ENCODE results near the gene ITGAL. TPM values are rescaled to one million over a fixed set of nuclear protein-coding genes. Genes with fewer than 3 reads are reported as not detected.
"Not testable (repeated sequence)": the region's sequence is repeated elsewhere in the genome, so short reads cannot be mapped to it uniquely, and the experiment has no call there.

Gene ITGAL
- total and polyA plus RNA-seq, 4 experiments from 2014 or later: 110 to 657 (median 403) TPM

DNA sequence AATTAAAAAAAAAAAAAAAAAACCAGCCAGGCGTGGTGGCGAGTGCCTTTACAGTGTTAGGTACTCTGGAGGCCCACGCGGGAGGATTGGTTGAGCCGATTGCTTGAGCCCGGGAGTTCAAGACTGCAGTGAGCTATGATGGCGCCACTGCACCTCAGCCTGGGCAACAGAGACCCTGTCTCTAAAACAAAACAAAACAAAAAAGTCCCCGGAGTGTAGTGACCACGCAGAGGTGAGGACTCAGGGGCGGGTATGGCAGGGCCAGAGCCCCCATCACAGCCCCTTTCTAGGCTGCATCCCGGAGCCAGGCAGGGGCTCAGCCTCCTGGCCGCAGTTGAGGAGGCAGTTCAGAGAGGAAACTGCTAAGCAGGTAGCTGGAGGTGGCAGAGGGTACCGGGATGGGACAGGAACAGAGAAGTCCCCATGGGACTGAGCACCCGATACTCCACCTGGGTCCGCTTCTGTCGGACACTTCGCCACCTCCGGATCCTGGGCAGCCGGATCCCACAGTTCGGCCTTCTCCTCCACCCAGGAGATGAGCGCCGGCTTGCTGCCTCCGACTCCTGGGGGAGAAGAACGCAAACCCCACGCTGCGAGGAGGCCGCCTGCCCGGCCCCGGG is 61.3 kb downstream of the ITGAL start:
- H3K36me3 ChIP-seq (ENCODE audit: insufficient read depth, low read length): no peaks in the 10 kb centered on the region
- Mint-ChIP-seq H3K27me3 (no peaks in the 10 kb centered on the region), H3K4me3 (peak overlapping the region; percentile 81 to 99 (median 91)), H3K4me1 (peaks cover 18 to 52% (median 37%) of the 10 kb centered on the region in 4 donors), H3K27ac (peak overlapping the region; percentile 90 to 98 (median 94)), H3K9me3 (no peaks in the 10 kb centered on the region), H3K36me3 (peaks cover 0 to 14% of the 10 kb centered on the region in 2 donors)
- H3K9me3 ChIP-seq (ENCODE audit: control insufficient read depth in 1 of 2, low read length in 2 of 2): no peaks in the 10 kb centered on the region
- peak overlapping the region; percentile 91 for H3K27ac ChIP-seq (ENCODE audit: low read depth, low read length)
- ChIA-PET POLR2A (ENCODE audit: partially characterized antibody) (interaction anchor here (0.6 to 11.1 kb wide), 23 partner anchors 10 to 1712 kb away, joined by 3 to 457 read pairs (median 17); partner anchors contain the start of genes DCTPP1, FBRS, ITGAL and PRR14), CTCF (ENCODE audit: partially characterized antibody) (interaction anchor here (0.7 to 4.7 kb wide), 16 partner anchors 11 to 224 kb away, joined by 3 to 101 read pairs (median 12); partner anchors contain the start of genes DCTPP1, ZNF688 and ZNF764)
- peaks cover 48% of the 10 kb centered on the region for H3K4me1 ChIP-seq (ENCODE audit: insufficient read depth, low read length)
- H3K4me3 ChIP-seq (ENCODE audit: low read length in 2 of 2): peak overlapping the region in 1 of 2 donors; percentile 92
- intact Hi-C loops (cut with micrococcal nuclease): loop anchor here (2.0 kb wide), 1 partner anchor 85 kb away; no protein-coding TSS in a partner anchor
- no peaks in the 10 kb centered on the region for H3K27me3 ChIP-seq (ENCODE audit: insufficient read depth, low read length)
- DNase-seq: no peak

DNA sequence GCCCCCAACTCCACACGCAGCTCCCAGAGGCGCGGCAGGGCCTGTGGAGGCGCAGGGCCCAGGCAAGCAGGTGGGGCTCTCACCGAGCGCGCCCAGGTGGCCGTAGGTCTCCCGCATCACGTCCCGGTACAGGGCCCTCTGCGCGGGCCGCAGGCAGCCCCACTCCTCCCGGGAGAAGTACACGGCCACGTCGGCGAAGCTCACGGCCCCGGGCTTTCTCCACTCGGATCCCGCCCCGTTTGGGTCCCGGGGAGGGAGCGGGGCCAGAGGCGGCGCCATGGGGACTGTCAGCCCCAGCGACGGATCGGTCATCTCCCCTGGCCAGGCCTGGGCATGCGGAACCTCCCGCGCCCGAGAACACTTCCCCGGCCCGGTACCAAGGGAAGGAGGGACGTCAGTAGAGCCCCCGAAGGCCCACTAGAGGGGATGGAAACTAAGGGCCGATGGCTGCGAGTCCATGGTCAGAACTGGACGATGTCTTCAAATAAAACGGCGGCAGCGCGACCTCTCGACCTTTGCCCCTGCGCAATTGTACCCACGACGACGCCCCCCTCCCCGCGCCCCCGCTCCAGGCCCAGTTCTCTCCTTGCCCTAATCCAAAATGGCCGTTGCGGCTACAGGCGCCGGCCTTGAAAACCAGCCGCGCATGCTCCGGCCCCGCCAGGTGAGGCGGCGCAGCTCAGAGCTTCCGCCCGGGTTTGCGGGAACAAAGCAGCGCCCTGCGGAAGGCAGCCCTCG is 62.0 kb downstream of the ITGAL start, which contains the start of gene ZNF747:
Gene ZNF747 (minus strand): TSS at position 491 of the 738 bp plus-strand sequence. CDS start 179 bp downstream, at position 312.
- Mint-ChIP-seq H3K4me1 (peaks cover 15 to 51% (median 31%) of the 10 kb centered on the region in 4 donors), H3K36me3 (peaks cover 0 to 14% of the 10 kb centered on the region in 2 donors), H3K27ac (peak within 1 kb of the TSS; percentile 94 to 99 (median 97)), H3K4me3 (peak within 1 kb of the TSS; percentile 87 to 99 (median 93)), H3K27me3 (no peaks in the 10 kb centered on the region), H3K9me3 (no peaks in the 10 kb centered on the region)
- peak within 1 kb of the TSS; percentile 91 for H3K27ac ChIP-seq (ENCODE audit: low read depth, low read length)
- no peaks in the 10 kb centered on the region for H3K27me3 ChIP-seq (ENCODE audit: insufficient read depth, low read length)
- H3K9me3 ChIP-seq (ENCODE audit: control insufficient read depth in 1 of 2, low read length in 2 of 2): no peaks in the 10 kb centered on the region
- ChIA-PET POLR2A (ENCODE audit: partially characterized antibody) (interaction anchor here (0.5 to 11.1 kb wide), 37 partner anchors 11 to 1713 kb away, joined by 3 to 457 read pairs (median 6); partner anchors contain the start of genes DCTPP1, FBRS, ITGAL and PRR14), CTCF (ENCODE audit: partially characterized antibody) (interaction anchor here (0.6 to 4.7 kb wide), 29 partner anchors 9 to 127 kb away, joined by 3 to 101 read pairs (median 7); partner anchors contain the start of genes DCTPP1, PRR14, SEPHS2 and ZNF688)
- peaks cover 42% of the 10 kb centered on the region for H3K4me1 ChIP-seq (ENCODE audit: insufficient read depth, low read length)
- peak; percentile 89 to 92 (median 90) for DNase-seq
- H3K4me3 ChIP-seq (ENCODE audit: low read length in 2 of 2): peak within 1 kb of the TSS; percentile 86 to 92
- intact Hi-C loops (cut with micrococcal nuclease): loop anchor here (1.0 to 2.0 kb wide), 6 partner anchors 7 to 104 kb away; partner anchors contain the start of genes DCTPP1 and ZNF764
- no peaks in the 10 kb centered on the region for H3K36me3 ChIP-seq (ENCODE audit: insufficient read depth, low read length)

DNA sequence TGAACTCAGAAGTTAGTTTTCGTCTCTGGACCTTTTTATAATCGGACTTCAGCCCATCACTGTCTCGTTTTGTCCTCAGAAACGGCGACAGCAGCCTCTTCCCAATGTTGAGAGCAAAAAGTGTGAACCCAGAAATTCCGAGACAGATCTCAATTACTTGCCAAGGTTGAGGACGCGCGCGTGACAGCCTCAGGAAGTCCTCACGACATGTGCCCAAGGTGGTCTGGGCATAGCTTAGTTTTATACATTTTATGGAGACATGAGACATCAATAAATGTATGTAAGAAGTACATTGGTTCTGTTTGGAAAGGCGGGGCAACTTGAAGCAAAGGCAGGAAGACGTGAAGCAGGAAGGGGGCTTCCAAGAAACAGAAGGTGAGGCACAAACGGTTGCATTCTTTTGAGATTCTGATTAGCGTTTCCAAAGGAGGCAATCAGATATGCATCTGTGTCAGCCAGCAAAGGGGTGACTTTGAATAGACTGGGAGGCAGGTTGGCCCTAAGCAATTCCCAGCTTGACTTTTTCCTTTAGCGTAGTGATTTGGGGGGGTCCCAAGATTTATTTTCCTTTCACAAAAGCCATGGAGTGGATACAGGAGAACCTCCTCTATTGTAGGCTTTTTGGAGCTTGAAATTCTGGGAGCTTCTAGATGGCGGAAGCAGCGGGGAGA is 62.7 kb downstream of the ITGAL start:
- H3K27ac ChIP-seq (ENCODE audit: low read depth, low read length): peak overlapping the region; percentile 91
- H3K36me3 ChIP-seq (ENCODE audit: insufficient read depth, low read length): no peaks in the 10 kb centered on the region
- no peaks in the 10 kb centered on the region for H3K9me3 Mint-ChIP-seq
- H3K27me3 Mint-ChIP-seq: no peaks in the 10 kb centered on the region
- intact Hi-C loops (cut with micrococcal nuclease): loop anchor here (1.0 to 2.0 kb wide), 6 partner anchors 8 to 105 kb away; partner anchors contain the start of genes DCTPP1 and ZNF764
- H3K36me3 Mint-ChIP-seq: peaks cover 0 to 11% of the 10 kb centered on the region in 2 donors
- CTCF ChIA-PET (ENCODE audit: partially characterized antibody): interaction anchor here (0.6 to 4.7 kb wide), 42 partner anchors 8 to 182 kb away, joined by 3 to 101 read pairs (median 5); partner anchors contain the start of genes DCTPP1, FBRS, ITGAL and PRR14
- peak overlapping the region; percentile 86 to 92 for H3K4me3 ChIP-seq (ENCODE audit: low read length in 2 of 2)
- no peaks in the 10 kb centered on the region for H3K27me3 ChIP-seq (ENCODE audit: insufficient read depth, low read length)
- peak overlapping the region; percentile 87 to 99 (median 93) for H3K4me3 Mint-ChIP-seq
- peak in 1 of 5 donors; percentile 71 for DNase-seq
- H3K9me3 ChIP-seq (ENCODE audit: control insufficient read depth in 1 of 2, low read length in 2 of 2): no peaks in the 10 kb centered on the region
- H3K27ac Mint-ChIP-seq: peak overlapping the region; percentile 94 to 99 (median 97)
- POLR2A ChIA-PET (ENCODE audit: partially characterized antibody): interaction anchor here (0.6 to 11.1 kb wide), 40 partner anchors 8 to 469 kb away, joined by 3 to 457 read pairs (median 6); partner anchors contain the start of genes DCTPP1, FBRS, ITGAL and PRR14
- peaks cover 35% of the 10 kb centered on the region for H3K4me1 ChIP-seq (ENCODE audit: insufficient read depth, low read length)
- peaks cover 11 to 45% (median 26%) of the 10 kb centered on the region in 4 donors for H3K4me1 Mint-ChIP-seq

DNA sequence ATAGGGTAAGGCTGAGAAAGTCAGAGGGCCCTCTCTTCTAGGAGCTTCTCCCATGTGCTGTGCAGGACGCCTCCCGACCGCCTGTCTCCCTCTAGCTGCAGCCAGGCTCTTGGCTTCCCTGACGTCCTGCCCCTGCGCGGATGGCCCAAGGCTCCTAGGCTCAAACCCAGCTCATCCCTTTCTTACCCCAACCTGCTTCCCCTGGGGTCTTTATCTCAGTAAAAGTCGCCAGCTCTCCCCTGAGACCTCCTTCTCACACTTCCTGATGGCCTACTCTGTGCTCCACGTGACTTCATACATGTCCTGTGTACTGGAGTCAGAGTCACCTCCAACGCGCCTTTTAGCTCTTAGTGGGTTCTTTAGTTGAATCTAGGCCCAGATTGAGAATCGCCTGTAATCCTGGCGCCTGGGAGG is 63.2 kb downstream of the ITGAL start:
- Mint-ChIP-seq H3K4me1 (peaks cover 10 to 40% (median 23%) of the 10 kb centered on the region in 4 donors), H3K36me3 (peaks cover 0 to 9% of the 10 kb centered on the region in 2 donors), H3K27me3 (no peaks in the 10 kb centered on the region), H3K4me3 (peak overlapping the region; percentile 87 to 99 (median 93)), H3K27ac (peak overlapping the region; percentile 94 to 99 (median 97)), H3K9me3 (no peaks in the 10 kb centered on the region)
- Histone ChIP-seq H3K27me3 (ENCODE audit: insufficient read depth, low read length) (no peaks in the 10 kb centered on the region), H3K4me1 (ENCODE audit: insufficient read depth, low read length) (peaks cover 29% of the 10 kb centered on the region), H3K4me3 (ENCODE audit: low read length in 2 of 2) (peak overlapping the region; percentile 86 to 92), H3K27ac (ENCODE audit: low read depth, low read length) (peak overlapping the region; percentile 91), H3K9me3 (ENCODE audit: control insufficient read depth in 1 of 2, low read length in 2 of 2) (no peaks in the 10 kb centered on the region), H3K36me3 (ENCODE audit: insufficient read depth, low read length) (no peaks in the 10 kb centered on the region)
- CTCF ChIA-PET (ENCODE audit: partially characterized antibody): interaction anchor here (0.7 to 4.7 kb wide), 39 partner anchors 9 to 182 kb away, joined by 3 to 101 read pairs (median 6); partner anchors contain the start of genes DCTPP1, FBRS, ITGAL and PRR14
- DNase-seq: peak; percentile 53 to 72 (median 55)
- POLR2A ChIA-PET (ENCODE audit: partially characterized antibody): interaction anchor here (0.6 to 11.1 kb wide), 39 partner anchors 9 to 470 kb away, joined by 3 to 457 read pairs (median 5); partner anchors contain the start of genes DCTPP1, FBRS, ITGAL and PRR14
- intact Hi-C loops (cut with micrococcal nuclease): loop anchor here (1.0 to 2.0 kb wide), 6 partner anchors 8 to 105 kb away; partner anchors contain the start of genes DCTPP1 and ZNF764

DNA sequence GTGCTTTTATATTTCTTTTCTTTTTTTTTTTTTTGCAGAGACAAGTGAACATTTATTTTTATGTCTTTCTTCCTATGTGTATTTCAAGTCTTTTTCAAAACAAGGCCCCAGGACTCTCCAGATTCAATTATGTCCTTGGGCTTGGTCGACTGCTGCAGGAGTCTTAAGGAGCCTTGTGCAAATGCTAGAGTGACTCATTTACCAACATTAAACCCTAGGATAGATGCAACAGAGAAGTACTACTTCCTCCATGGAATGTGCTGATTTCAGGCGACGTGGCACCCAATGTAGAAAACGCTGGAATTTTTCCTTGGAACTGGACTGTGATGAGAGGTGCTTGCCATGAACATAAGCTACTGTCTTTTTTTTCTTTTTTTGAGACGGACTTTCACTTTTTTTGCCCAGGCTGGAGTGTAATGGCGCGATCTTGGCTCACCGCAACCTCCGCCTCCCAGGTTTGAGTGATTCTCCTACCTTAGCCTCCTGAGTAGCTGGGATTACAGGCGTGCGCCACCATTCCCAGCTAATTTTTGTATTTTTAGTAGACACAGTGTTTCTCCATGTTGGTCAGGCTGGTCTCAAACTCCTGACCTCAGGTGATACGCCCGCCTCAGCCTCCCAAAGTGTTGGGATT is 64.0 kb downstream of the ITGAL start:
- H3K4me3 Mint-ChIP-seq: peak overlapping the region; percentile 21 to 99 (median 90)
- H3K27me3 Mint-ChIP-seq; H3K27ac ChIP-seq (ENCODE audit: low read depth, low read length); H3K9me3 Mint-ChIP-seq; H3K36me3 Mint-ChIP-seq; H3K9me3 ChIP-seq (ENCODE audit: control insufficient read depth in 1 of 2, low read length in 2 of 2); H3K36me3 ChIP-seq (ENCODE audit: insufficient read depth, low read length); DNase-seq; H3K27me3 ChIP-seq (ENCODE audit: insufficient read depth, low read length); H3K4me3 ChIP-seq (ENCODE audit: low read length in 2 of 2); intact Hi-C loops (cut with micrococcal nuclease): not testable (repeated sequence)
- peaks cover 10 to 33% (median 20%) of the 10 kb centered on the region in 4 donors for H3K4me1 Mint-ChIP-seq
- H3K27ac Mint-ChIP-seq: peak overlapping the region; percentile 94 to 99 (median 97)
- ChIA-PET CTCF (ENCODE audit: partially characterized antibody) (interaction anchor here (0.8 to 4.7 kb wide), 19 partner anchors 8 to 114 kb away, joined by 3 to 101 read pairs (median 10); partner anchors contain the start of genes DCTPP1, PRR14, ZNF688 and ZNF764), POLR2A (ENCODE audit: partially characterized antibody) (interaction anchor here (0.9 to 11.1 kb wide), 18 partner anchors 9 to 161 kb away, joined by 3 to 457 read pairs (median 19); partner anchors contain the start of genes DCTPP1, FBRS, ITGAL and ZNF688)
- peaks cover 27% of the 10 kb centered on the region for H3K4me1 ChIP-seq (ENCODE audit: insufficient read depth, low read length)

Measured in CD4-positive, alpha-beta memory T cell (primary cell).